Lower leg skin (tissue), 3 donors: ENCODE measurements around the gene TAOK3.

Source experiments
- CTCF ChIP-seq, 3 donors: fragments of 450-650 bp; IDR thresholded peaks; one replicate each; pipeline ENCODE4 v1.5.1; 2016; ENCODE audit warnings: antibody characterized with exemption in 3 of 3, mild to moderate bottlenecking in 3 of 3, moderate library complexity in 2 of 3
- POLR2A ChIP-seq, 2 donors: fragments of 450-650 bp; IDR thresholded peaks; one replicate each; pipeline ENCODE4 v1.6.1; 2016 to 2017; ENCODE audit warnings: antibody characterized with exemption in 2 of 2, mild to moderate bottlenecking in 1 of 2, moderate library complexity in 1 of 2

GRCh38 chr12:118287728-118288127, 85.0 kb downstream of the TAOK3 start:
- TF ChIP-seq CTCF (IDR thresholded peaks at IDR 0.05), result no peak
- no peak for TF ChIP-seq POLR2A (IDR thresholded peaks at IDR 0.05)
